Transverse colon (tissue), 4 donors: ENCODE measurements around the gene TTYH3.

Experiments used
- CTCF ChIP-seq, 5 experiments: fragments of 200-600 bp in 3 of 5; fragments of 450-650 bp in 2 of 5; sonication (generic) in 3 of 5; IDR thresholded peaks; 1 replicate in 2 of 5; 2 replicates in 3 of 5; pipeline ENCODE4 v1.5.1; 2016 to 2017; ENCODE audit warnings: antibody characterized with exemption in 5 of 5, inconsistent platforms in 3 of 5, mild to moderate bottlenecking in 2 of 5, moderate library complexity in 1 of 5
- POLR2A ChIP-seq: fragments of 450-650 bp; IDR thresholded peaks from one replicate; pipeline ENCODE4 v1.6.1; 2016; ENCODE audit warnings: antibody characterized with exemption, mild to moderate bottlenecking, moderate library complexity
- POLR2AphosphoS5 ChIP-seq, 3 donors: sonication (generic); formaldehyde crosslinking; IDR thresholded peaks; one replicate each; pipeline ENCODE4 v1.6.1; 2016; ENCODE audit warnings: antibody characterized with exemption in 3 of 3

DNA sequence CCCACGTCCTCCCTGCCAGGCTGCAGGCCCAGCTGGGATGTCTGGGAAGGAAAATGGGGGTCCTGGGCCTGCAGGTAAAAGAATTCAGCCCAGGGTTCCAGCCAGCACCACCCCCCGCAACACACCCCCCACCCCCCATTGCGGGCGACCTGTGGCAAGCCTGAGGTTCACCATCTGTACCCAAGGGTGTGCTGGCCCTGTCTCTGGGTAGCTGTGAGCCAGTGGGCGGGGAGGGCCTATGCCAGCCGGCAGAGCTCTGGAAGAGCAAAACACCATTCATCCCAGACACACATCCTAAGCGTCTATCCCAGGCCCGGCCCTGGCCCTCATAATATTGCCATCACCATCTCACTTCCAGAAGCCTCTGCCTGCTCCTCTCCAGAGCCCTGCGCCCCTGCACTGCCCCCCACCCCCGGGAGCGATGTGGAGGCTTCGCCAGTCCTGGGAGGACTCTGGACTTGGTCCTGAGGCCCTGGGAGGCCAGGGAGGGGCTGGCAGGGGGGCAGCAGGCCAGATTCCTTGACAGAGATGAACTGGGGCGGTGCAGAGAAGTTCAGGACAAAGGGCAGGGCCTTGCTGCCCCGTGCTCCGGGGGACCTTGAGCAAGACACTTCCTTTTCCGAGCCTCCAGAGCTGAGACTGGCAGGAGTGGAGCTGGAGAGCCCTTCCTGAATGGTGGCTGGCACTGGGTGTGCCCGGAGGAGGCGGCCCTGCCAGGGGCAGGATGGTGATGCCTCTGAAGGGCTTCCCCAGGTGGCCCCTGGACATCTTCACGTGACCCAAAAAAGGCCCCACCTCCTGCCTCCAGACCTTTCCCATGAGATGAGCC lies 8.7 kb upstream of the TTYH3 start:
- TF ChIP-seq CTCF (IDR thresholded peaks at IDR 0.05) (no peak), POLR2A (no peak), POLR2AphosphoS5 (IDR thresholded peaks at IDR 0.05) (no peak)
